GM18867 (cell line): ENCODE data around the gene LRP2.
"Not testable (repeated sequence)": the region's sequence is repeated elsewhere in the genome, so short reads cannot be mapped to it uniquely, and the experiment has no call there.

Experiments
- ATAC-seq: cut with Tn5 transposase; IDR thresholded peaks from one replicate; pipeline ENCODE4 v1.9.1; 2021; ENCODE audit warnings: mild to moderate bottlenecking, moderate library complexity; ENCODE audit not compliant: unreplicated experiment

Gene LRP2

DNA sequence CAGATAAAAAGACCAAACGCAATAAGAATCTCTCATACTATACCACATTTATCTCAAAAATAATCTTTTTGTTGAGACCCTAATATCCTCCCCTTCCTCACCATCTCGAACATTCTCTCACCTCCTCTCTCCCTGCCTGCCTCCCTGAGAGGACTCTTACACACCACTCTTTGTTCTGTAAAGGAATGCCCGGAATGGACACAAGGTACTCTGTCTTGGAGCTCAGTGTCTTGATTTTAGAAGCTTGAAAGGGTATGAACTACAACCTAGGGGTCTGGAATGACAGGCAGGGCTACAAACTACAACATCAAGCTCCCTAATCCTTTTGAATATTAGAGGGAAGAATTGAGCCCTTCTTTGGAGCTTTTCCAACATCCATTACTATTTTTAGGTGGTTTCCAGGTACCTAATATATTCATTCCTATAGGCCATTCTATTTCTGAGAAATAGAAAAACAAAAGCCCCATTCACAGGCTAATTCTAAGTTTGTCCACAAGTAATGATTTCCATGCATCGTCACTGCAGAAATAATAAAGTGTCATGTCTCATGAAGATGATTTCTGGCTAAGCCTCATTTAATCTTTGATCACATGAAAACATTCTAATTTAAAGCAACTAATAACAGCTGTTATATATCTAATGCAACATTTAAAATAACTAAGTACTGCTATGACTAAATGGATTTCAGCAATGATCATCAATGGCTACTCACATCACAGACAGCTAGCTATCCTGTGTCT, 60.6 kb downstream of the LRP2 start:
- no peak for ATAC-seq

- no peak for ATAC-seq
These were observed 61.5 kb downstream of the LRP2 start for GRCh38 chr2:169300636-169301530.

- no peak for ATAC-seq
These were observed 64.3 kb downstream of the LRP2 start for GRCh38 chr2:169298007-169298406.

- no peak for ATAC-seq
These were observed 68.2 kb downstream of the LRP2 start for GRCh38 chr2:169294001-169294675.

DNA sequence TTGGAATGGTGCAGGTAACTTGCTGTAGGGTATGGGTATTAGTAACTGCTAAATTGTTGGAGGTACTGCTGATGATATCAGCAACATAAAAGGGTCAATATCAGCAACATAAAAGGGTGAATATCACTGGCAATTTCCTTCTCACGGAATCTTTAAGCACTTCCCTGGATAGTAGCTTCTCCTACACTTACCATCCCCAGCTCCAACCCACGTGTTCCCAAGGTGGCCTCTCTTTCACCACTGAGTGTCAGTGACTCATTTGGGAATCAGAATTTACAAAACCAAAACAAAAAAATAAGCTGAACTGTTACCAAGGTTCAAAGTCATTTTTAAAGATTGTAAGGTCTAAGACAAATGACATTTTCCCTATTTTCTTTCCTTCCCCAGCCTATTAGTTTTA, 70.8 kb downstream of the LRP2 start:
- no peak for ATAC-seq

DNA sequence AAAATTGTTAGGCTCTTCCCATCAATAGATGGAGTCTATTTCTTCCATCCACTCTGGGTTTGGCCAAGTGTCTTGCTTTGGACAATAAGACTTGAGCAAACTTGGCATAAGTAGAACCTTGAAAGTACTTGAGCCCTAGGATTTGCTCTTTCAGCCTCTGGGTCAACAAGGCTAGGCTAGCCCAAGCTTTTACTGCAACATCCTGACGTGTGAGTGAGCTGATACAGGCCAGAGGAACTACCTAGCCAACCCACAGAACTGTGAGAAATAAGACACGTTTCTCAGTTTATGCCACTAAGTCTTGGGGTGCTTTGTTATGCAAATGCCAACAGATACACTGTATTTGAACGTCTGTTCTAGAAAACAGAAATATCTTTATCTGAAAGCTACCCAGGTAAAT, 71.9 kb downstream of the LRP2 start:
- ATAC-seq, result no peak

DNA sequence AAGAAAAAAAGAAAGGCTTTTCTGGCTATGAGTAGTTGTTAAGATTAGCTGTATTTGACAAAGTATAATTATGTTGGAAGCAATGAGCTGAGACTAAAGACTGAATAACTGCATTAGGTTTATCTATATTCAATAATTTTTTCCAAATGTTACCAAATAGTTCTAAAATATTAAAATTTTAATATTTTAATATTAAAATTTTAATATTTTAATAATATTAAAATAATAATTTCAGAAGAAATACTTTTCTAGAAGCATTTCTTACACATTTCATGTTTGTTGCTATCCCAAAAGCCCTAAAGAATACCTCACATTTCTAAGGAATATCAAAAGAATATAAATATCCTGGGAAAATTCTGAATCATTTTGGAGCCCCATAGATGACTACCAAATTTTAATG, 74.7 kb downstream of the LRP2 start:
- ATAC-seq, result no peak

DNA sequence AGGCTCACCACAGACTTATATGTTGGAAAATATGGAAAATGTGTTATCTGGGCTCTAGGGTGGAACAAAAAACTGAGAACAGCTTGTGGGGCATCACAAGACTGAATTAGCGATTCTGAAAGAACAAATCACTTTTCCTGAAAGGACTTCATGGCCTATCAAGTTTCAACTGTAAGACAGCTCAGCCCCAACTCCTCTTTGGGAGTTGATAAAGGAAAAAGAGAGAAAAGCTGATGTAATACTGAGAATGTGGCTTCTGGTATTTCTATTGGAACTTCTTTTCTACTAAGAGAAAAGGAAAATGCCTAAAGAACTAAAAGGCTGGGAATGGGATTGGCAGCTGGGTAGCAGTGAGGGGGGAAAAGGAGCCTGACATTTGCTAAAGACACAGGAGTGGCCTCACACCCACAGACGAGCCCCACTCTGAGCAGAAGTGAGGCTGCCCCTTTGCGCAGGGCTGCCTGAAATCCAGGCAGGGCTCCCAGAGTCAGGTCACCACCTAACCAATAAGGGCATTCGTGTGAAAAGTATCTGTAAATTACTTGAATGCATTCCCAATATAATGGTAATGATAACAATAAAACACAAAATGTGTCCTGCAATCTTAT, 75.6 kb downstream of the LRP2 start:
- no peak for ATAC-seq

DNA sequence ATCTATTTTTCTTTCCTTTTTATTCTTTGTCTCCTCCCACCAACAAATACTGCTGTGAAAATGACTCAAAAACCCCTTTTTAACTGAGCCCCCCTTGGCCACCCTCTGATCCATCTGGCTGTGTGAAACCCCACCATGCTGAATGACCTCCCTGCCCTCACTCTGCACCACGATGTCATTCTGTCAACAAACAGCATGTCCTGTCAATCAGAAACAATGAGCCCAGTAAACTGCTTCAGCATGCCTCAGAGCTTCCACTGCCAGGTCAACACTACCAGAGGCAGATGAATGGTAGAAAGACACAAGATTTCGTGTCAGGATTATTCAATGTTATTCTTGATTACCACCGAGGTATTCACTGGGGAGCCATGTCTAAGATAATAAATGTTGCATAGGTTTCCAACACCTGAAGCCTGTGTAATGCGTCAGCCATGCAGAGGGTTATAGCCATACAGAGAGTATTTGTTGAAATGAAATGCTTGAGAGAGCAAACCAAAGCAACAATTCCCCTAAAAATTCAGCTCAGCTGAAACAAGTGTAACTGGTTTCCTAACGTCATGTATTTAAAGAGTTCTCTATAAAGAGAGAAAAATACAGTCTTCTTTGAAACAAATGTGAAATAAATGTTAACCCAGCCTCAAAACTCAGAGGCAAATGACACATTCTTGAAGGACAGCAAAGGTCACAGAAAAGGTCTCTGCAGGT, 76.7 kb downstream of the LRP2 start:
- ATAC-seq, result no peak

GRCh38 chr2:169280502-169280901, 81.8 kb downstream of the LRP2 start:
- no peak for ATAC-seq

DNA sequence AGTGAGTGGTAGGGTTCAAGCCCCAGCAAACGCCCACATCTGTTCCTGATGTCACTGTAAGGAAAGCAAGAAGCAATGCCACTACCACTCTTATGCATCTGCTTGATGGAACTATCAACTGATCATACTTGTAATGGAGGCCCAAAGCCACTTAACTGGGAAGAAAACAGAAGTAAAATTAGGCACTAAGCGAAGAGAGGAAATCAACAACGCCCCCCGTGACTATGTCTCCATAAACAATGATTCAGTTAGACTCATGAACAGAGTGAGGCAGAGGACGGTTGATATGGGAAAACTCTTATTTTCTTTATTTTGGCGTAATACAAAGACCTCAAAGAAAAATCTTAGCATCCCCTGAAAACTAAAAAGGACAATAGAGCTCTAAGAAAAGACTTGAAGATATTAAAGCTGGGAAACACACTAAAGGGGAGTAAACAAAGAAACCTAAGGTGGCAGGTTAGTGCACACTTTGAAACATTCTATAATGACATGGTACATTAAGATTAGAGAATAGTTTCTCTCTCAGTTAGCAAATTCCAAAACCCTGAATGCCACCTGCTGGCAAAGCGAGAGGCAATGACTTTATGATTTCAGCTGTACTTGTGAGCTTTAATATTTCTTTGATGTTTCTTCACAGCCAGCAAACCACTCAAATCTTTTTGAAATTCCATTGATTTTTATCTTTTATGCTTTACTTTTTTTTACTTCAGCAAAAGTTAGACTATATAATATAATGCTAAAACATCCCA, 86.5 kb downstream of the LRP2 start:
- no peak for ATAC-seq

GRCh38 chr2:169272010-169272409, 90.3 kb downstream of the LRP2 start:
- no peak for ATAC-seq

GRCh38 chr2:169270574-169270973, 91.8 kb downstream of the LRP2 start:
- ATAC-seq, result not testable (repeated sequence)

- ATAC-seq, result no peak
These were observed 96.7 kb downstream of the LRP2 start for GRCh38 chr2:169265591-169265990.

DNA sequence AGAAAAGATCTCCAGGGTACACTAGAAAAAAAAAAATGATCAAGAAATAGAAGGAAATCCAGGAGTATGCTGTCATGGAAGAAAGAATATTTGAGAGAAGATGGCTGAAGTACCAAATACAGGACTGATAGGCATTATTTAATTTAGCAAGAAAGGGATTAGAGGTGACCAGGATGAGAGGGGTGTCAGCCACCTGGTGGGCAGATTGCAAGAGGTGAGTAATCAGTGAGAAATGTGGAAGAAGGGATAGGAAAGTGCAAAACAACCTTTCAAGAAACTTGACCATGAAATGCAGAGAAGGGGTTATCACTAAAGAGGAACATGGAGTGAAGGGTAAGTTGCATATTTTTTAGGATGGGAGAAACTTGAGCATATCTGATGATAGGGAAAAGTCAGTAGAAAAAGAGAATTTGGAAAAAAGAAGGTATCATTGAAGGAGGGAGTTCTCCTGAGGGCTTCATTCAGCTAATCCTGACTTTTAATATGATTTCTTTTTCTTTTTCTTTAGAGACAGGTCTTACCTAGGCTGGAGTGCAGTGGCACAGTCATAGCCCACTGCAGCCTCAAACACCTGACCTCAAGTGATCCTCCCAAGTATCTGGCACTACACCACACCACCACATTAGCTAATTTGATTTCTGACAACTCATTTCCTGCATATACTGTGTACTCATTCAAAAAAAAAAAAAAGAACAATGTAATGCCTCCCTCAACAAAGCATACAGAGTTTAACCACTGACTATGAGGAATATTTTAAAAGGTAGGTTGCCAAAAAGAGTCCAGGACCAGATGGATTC, 101.3 kb downstream of the LRP2 start:
- ATAC-seq, result no peak

DNA sequence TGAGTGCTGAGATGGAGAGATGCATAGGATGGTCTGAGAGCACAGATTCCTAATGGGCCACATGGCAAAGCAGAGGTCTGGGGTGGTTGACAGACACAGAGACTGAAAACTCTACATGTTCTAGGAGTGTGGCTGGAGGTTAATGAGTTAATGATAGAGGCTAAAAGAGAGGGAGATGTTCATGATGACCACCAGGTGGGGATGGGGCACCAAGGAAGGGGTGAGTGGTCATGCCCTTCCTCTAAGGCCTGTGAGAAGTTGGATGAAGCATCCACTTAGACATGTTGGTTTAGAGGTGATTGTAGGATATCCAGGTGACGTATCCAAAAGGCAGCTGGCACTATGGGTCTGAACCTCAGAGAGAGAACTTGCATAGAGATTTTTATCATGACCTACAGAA, 102.1 kb downstream of the LRP2 start:
- ATAC-seq, result no peak

DNA sequence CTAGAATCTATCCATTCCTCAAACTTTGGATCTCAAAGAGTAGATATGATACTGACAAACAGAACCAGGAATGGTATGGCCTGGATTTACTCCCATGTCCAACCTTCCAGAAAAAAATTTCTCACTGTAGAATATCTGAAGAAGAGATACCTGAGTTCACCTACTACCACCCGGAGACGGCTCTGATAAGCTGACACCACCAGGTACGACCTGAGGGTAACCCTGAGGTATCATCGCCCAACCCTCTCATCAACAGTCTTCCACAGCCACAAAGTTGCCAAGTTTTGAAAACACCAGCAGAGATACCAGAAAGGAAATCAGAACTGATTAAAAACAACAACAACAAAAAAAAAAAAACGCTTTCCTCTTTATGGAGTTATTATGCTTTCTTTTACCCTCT, 102.9 kb downstream of the LRP2 start:
- no peak for ATAC-seq

- no peak for ATAC-seq
These were observed 104.2 kb downstream of the LRP2 start for GRCh38 chr2:169258045-169258601.

GRCh38 chr2:169254774-169255173, 107.6 kb downstream of the LRP2 start:
- ATAC-seq, result no peak
